Stimulated activated naive CD8-positive, alpha-beta T cell treated with anti-CD3 and anti-CD28 coated beads, Interleukin-15, amount 100 ng/mL, for 72 hours (primary cell): Measurements from ENCODE around the gene MYOG.
A peak's percentile ranks its signal among the peaks of the same experiment; 100 is the strongest.

ENCODE experiments used
- ATAC-seq: fragments of 150-1000 bp; cut with Tn5 transposase; 2 replicates; pipeline ENCODE4 v1.10.0; 2021; ENCODE audit warnings: mild to moderate bottlenecking, moderate library complexity
- DNase-seq, 2 donors: peaks; one replicate each; pipeline ENCODE4 v3.0.0; 2021 to 2022
- H3K27ac Mint-ChIP-seq, 2 donors: one replicate each; pipeline ENCODE4 v1.8.0; 2022; ENCODE audit warnings: mild to moderate bottlenecking in 2 of 2, mixed read lengths in 2 of 2, moderate library complexity in 2 of 2
- H3K27me3 Mint-ChIP-seq: one replicate; pipeline ENCODE4 v1.8.0; 2022; ENCODE audit warnings: mixed read lengths
- H3K4me1 Mint-ChIP-seq: one replicate; pipeline ENCODE4 v1.8.0; 2022; ENCODE audit warnings: mild to moderate bottlenecking, mixed read lengths
- H3K4me3 Mint-ChIP-seq, 2 donors: one replicate each; pipeline ENCODE4 v1.8.0; 2022; ENCODE audit warnings: mild to moderate bottlenecking in 2 of 2, mixed read lengths in 2 of 2, moderate library complexity in 1 of 2
- H3K9me3 Mint-ChIP-seq, 2 donors: one replicate each; pipeline ENCODE4 v1.8.0; 2022; ENCODE audit warnings: mixed read lengths in 2 of 2

The MYOG gene

DNA sequence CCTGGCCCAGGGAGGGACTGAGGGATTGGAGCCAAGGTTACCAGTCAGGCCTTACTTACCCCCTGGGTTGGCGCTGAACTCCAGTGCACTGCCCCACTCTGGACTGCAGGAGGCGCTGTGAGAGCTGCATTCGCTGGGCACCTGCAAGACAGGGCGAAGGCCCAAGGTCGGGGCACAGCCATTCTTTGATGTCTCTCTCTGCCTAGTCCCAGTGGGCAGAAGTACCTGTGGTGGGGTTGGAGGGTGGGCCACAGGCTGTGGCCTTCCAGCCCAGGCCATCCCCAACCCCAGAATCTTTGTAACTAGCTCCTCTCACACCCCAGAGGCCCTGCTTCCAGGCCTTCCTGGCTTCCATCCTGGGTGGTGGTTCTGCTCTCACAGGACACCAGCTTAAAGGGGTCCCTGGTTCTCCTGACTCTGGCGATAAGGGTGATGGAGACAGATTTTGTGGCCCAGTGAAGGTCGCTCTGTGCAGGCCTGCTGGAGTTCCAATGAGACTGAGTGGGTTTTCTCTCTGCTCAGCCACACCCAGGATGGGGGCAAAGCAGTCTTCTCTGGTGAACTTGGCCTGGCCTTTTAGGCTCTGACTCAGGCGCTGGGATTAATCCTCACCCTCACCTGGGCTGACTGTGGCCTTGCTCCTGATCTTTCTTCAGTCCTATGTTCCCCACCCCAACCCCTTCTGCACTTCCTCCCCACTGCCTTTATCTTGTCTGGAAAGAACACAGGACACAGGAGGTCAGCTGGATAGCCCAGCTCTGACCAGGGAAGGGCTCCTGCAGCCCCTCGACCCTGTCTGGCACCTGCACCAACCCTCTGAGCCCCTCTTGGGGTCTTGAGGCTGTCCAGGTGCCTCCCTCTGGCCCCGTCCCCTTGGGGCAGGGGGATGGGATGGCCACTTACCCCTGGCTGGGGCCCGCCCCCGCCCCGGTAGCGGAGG lies 954 bp downstream of the MYOG start:
- DNase-seq = peak in 1 of 2 donors; percentile 11
- no peak overlapping the region for H3K4me3 Mint-ChIP-seq
- H3K27ac Mint-ChIP-seq = no peak overlapping the region
- ATAC-seq = peak; percentile 44
- no peaks in the 10 kb centered on the region for H3K9me3 Mint-ChIP-seq
- no peaks in the 10 kb centered on the region for H3K4me1 Mint-ChIP-seq
- peaks cover 12% of the 10 kb centered on the region for H3K27me3 Mint-ChIP-seq

DNA sequence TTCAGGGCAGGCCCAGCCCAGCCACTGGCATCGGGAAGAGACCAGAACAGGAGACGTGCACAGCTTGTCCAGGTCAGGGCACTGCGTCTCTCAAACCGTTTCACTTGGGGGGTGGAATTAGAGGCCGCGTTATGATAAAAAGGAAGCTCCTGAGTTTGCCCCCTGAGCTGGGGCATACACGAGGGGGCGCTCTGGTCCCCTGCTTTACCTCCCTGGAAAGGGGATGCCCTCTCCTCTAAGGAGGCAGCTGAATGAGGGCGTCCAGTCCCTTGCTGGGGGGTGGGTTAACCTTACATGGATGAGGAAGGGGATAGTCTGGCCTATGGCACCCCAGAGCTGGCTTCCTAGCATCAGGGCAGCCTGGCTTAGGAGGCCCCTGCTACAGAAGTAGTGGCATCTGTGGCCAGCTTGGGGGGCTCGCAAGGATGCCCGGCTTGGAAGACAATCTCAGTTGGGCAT lies 2.3 kb downstream of the MYOG start:
- DNase-seq = no peak
- no peaks in the 10 kb centered on the region for H3K9me3 Mint-ChIP-seq
- H3K4me1 Mint-ChIP-seq = no peaks in the 10 kb centered on the region
- no peak overlapping the region for H3K4me3 Mint-ChIP-seq
- no peak for ATAC-seq
- no peak overlapping the region for H3K27ac Mint-ChIP-seq
- peaks cover 23% of the 10 kb centered on the region for H3K27me3 Mint-ChIP-seq

DNA sequence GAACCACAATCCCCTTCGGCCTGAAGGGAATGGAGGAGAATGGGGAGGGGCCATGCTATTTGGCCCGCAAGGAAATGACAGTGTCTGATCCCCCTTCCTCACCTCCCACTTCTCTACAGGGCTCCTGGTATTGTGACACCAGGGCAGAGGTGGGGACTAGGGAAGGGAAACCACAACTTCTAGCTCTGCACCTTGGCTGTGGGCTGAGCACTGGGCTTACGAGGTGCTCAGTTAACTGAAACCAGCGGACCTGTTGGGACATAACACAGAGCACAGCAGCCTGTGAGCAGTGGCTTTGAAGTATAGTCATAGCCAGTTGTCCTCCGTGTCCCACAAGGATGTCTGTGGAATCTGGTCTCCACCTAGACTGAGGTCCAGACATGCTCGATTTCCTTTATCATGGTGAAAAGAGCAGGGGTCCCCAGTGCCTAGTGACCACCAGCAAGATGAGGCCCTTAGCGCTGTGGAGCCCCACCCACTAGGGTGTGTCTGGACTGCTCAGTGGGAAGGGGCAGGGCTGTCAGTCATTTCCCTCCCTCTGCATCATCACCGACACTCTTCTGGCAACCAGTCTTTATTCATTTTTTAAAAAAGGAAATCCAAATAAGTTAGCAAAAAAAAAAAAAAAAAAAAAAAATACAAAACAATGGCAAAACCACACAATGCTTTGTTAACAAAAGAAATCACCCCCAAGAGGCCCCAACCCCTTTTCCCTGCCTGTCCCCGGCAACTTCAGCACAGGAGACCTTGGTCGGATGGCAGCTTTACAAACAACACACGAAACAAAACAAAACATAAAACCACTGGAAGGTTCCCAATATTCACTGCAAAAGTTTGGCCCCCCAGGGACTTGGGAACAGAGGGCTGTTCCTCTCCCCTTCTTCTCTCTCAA lies 3.0 kb downstream of the MYOG start:
- DNase-seq (no peak), ATAC-seq (no peak)
- Mint-ChIP-seq H3K4me1 (no peaks in the 10 kb centered on the region), H3K27me3 (peaks cover 28% of the 10 kb centered on the region), H3K4me3 (no peak overlapping the region), H3K27ac (no peak overlapping the region), H3K9me3 (no peaks in the 10 kb centered on the region)

DNA sequence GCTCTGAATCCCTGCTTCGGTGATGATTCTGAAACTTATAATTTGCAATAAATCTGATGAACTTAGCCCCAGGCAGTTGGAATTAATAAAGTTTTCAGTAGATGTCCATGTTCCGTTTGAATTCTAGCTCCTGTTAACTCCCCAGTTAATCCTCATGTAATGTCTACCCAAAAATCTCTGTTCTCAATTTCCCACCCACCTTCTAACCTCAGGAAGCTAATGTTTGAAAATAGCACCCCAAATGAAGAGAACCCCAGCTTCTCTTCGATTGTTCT lies 3.6 kb downstream of the MYOG start:
- ATAC-seq (no peak), DNase-seq (no peak)
- H3K27me3 Mint-ChIP-seq = peaks cover 34% of the 10 kb centered on the region
- no peaks in the 10 kb centered on the region for H3K4me1 Mint-ChIP-seq
- H3K27ac Mint-ChIP-seq = no peak overlapping the region
- no peaks in the 10 kb centered on the region for H3K9me3 Mint-ChIP-seq
- no peak overlapping the region for H3K4me3 Mint-ChIP-seq

- peaks cover 40% of the 10 kb centered on the region for H3K27me3 Mint-ChIP-seq
- no peak overlapping the region for H3K27ac Mint-ChIP-seq
- ATAC-seq (no peak), DNase-seq (no peak)
- H3K4me1 Mint-ChIP-seq = no peaks in the 10 kb centered on the region
- H3K4me3 Mint-ChIP-seq = no peak overlapping the region
- H3K9me3 Mint-ChIP-seq = no peaks in the 10 kb centered on the region
These were observed 4.2 kb downstream of the MYOG start for GRCh38 chr1:203081465-203082230.

DNA sequence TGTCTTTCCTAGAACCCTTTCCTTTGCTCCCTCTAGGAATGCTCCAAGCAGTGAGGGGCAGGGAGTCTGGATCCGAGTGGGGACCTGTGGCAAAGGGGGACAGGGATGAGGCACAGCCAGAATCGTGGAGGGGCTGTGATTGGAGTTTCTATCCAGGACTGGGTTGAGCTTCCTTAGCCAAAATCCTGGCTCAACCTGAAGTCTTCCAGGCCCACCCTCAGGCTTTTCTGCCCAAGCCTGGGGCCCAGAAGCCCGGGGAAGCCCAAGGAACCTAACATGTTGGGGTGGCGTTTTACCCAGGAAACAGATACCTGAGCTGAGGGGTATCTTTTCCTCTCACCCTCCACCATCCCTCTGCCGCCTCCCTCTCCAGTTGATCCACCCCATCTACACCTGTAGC lies 5.4 kb downstream of the MYOG start:
- Mint-ChIP-seq H3K27ac (no peak overlapping the region), H3K27me3 (peaks cover 49% of the 10 kb centered on the region), H3K4me1 (peaks cover 6% of the 10 kb centered on the region), H3K4me3 (no peak overlapping the region), H3K9me3 (no peaks in the 10 kb centered on the region)
- no peak for DNase-seq
- ATAC-seq = no peak

DNA sequence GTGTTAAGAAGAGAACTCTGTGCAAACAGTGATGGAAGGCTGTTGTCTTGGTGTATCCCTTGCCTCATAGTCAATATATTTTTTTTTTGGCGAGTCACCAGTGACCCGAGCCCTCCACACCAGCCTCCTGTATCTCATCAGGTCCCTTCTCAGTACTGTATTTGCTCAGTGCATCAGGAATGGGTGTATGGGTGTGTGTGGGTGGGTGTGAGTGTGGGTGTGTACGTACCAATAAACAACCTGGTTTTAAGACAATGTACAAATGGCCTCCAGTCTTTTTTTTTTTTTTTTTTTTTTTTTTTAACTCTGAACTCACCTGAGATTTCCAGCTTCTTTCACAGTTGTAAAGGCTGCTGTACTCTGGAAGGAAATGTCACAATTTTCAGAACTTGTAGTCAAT lies 7.3 kb downstream of the MYOG start:
- H3K27me3 Mint-ChIP-seq = peaks cover 68% of the 10 kb centered on the region
- H3K9me3 Mint-ChIP-seq = no peaks in the 10 kb centered on the region
- no peak for DNase-seq
- no peak overlapping the region for H3K4me3 Mint-ChIP-seq
- H3K4me1 Mint-ChIP-seq = peaks cover 6% of the 10 kb centered on the region
- ATAC-seq = no peak
- no peak overlapping the region for H3K27ac Mint-ChIP-seq

DNA sequence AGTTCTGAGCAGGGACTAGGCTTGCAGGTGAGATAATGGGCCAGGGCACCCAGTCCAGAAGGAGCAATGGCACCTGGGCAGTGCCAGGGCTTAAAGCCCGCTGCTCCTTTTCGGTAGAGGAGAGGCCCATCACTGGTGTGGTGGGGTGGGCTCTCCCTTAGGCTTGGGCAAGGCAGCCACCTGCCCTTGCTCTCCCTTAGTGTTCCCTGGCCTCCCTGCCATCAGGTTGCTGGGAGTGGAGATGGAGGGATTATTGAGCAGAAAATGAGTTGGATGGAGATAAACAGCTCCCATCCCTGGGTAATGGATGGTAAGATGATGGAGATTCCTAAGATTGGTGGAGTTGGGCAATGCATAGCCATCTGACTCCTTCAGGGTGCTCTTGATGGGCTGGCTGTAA lies 7.9 kb downstream of the MYOG start:
- Mint-ChIP-seq H3K27me3 (peaks cover 74% of the 10 kb centered on the region), H3K27ac (no peak overlapping the region)

GRCh38 chr1:203077367-203077766 lies 8.4 kb downstream of the MYOG start:
- H3K9me3 Mint-ChIP-seq = no peaks in the 10 kb centered on the region
- H3K27ac Mint-ChIP-seq = no peak overlapping the region
- H3K4me3 Mint-ChIP-seq = no peak overlapping the region
- H3K4me1 Mint-ChIP-seq = peaks cover 6% of the 10 kb centered on the region
- DNase-seq (no peak), ATAC-seq (no peak)
- H3K27me3 Mint-ChIP-seq = peaks cover 76% of the 10 kb centered on the region

More for the DNA sequence above, 7.9 kb downstream of the MYOG start:
- no peak for ATAC-seq
- Mint-ChIP-seq H3K4me1 (peaks cover 6% of the 10 kb centered on the region), H3K4me3 (no peak overlapping the region), H3K9me3 (no peaks in the 10 kb centered on the region)
- no peak for DNase-seq

- DNase-seq = no peak
- Mint-ChIP-seq H3K4me1 (peaks cover 6% of the 10 kb centered on the region), H3K4me3 (peak overlapping the region; percentile 76 to 78), H3K9me3 (no peaks in the 10 kb centered on the region), H3K27me3 (peaks cover 68% of the 10 kb centered on the region), H3K27ac (no peak overlapping the region)
- peak; percentile 54 for ATAC-seq
These were observed 9.7 kb downstream of the MYOG start for GRCh38 chr1:203076031-203076511.

DNA sequence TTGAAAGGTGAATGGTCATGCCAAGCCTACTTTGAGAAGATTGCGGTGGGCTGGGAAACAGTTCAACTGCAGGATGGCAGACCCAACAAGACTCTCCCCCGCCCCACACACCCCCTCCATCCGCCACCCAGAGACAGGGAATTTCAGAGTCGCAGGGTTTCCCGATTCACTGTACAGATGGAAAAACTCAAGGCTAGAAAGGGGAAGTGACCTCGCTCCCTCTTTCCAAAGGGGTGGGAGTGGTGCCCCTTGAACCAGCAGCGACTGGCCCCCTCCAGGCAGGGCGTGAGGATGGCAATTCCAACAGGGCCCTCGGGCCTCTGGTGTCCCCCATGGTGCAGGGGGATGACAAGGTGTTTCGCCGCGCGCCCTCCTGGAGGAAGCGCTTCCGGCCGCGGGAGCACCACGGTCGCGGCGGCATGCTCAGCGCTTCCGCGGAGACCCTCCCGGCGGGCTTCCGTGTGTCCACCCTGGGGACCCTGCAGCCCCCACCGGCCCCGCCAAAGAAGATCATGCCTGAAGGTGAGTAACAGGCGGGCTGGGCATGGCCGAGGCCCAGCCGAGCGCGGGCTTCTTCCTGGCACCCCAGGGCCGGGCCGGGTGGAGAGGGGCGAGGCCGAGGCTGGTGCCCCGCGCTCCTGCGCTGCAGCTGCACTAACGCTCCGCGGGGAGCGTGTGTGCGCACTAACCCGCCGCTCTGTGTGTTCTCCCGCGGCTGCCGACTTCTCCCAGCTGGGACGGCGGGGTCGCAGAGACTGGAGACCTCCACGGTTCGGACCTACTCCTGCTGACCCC lies 10.4 kb downstream of the MYOG start:
- peak; percentile 74 for ATAC-seq
- H3K4me3 Mint-ChIP-seq = peak overlapping the region in 1 of 2 donors; percentile 45
- H3K27ac Mint-ChIP-seq = no peak overlapping the region
- H3K4me1 Mint-ChIP-seq = peaks cover 6% of the 10 kb centered on the region
- no peaks in the 10 kb centered on the region for H3K9me3 Mint-ChIP-seq
- DNase-seq = peak in 1 of 2 donors; percentile 16
- H3K27me3 Mint-ChIP-seq = peaks cover 68% of the 10 kb centered on the region

DNA sequence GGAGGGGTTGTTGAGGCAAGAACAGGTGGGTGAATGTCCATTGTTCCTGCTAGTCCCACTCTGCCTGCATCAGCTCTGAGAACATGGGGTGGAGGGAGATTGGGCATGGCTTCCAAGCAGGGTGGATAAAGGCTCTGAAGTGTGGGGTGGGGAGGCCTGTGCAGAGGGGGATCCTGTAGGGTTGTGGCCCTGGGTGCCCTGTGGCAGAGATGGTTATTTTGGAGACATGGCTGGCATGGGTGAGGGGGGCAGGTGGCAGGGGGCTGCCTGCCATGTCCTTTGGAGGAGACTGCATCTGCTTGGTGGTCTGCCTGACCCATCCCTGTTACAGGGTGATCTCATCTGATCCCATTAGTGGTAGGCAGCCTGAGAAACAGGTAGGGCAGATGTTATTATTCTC lies 11.2 kb downstream of the MYOG start:
- DNase-seq = no peak
- Mint-ChIP-seq H3K4me1 (peaks cover 6% of the 10 kb centered on the region), H3K27me3 (peaks cover 62% of the 10 kb centered on the region), H3K27ac (no peak overlapping the region), H3K4me3 (peak overlapping the region in 1 of 2 donors; percentile 41), H3K9me3 (no peaks in the 10 kb centered on the region)
- no peak for ATAC-seq

- ATAC-seq (no peak), DNase-seq (no peak)
- H3K4me1 Mint-ChIP-seq = peaks cover 6% of the 10 kb centered on the region
- no peak overlapping the region for H3K27ac Mint-ChIP-seq
- no peaks in the 10 kb centered on the region for H3K9me3 Mint-ChIP-seq
- H3K27me3 Mint-ChIP-seq = peaks cover 53% of the 10 kb centered on the region
- H3K4me3 Mint-ChIP-seq = no peak overlapping the region
These were observed 12.3 kb downstream of the MYOG start for GRCh38 chr1:203073469-203073868.

GRCh38 chr1:203072911-203073310 lies 12.9 kb downstream of the MYOG start:
- Mint-ChIP-seq H3K9me3 (no peaks in the 10 kb centered on the region), H3K4me1 (peaks cover 6% of the 10 kb centered on the region), H3K27me3 (peaks cover 49% of the 10 kb centered on the region), H3K27ac (no peak overlapping the region), H3K4me3 (no peak overlapping the region)
- ATAC-seq = no peak
- DNase-seq = no peak
